Endometrial microvascular endothelial cells (primary cell): ENCODE measurements around the gene PARD3B. TPM values are rescaled to one million over a fixed set of nuclear protein-coding genes. Genes with fewer than 3 reads are reported as not detected.

Experiments used
- in situ Hi-C: cut with HindIII; loops from 2 replicates; pipeline ENCODE4 v1.10.0; 2017; ENCODE audit warnings: low sequenced_read_pairs, low pct_unique_long_range_greater_than_20kb; ENCODE audit errors: inconsistent ontology term
- total RNA-seq: library from RNA; depleted of rRNA; stranded (reverse); fragments of >200 nt; gene quantifications from one replicate; pipeline ENCODE4 v1.2.3, GENCODE V29; 2015; ENCODE audit errors: inconsistent ontology term

The PARD3B gene
- total RNA-seq, 1 donor from 2014 or later: 3.3 TPM

GRCh38 chr2:204638471-204639194 lies 93.4 kb downstream of the PARD3B start:
- in situ Hi-C loops: no loop called here

- in situ Hi-C loops: no loop called here
Measured at GRCh38 chr2:204643326-204643725, 98.1 kb downstream of the PARD3B start.

GRCh38 chr2:204645018-204645773 lies 99.9 kb downstream of the PARD3B start:
- in situ Hi-C loops: no loop called here

- in situ Hi-C loops: no loop called here
Measured at GRCh38 chr2:204647626-204648025, 102.4 kb downstream of the PARD3B start.

GRCh38 chr2:204650611-204651010 lies 105.3 kb downstream of the PARD3B start:
- in situ Hi-C loops: no loop called here

- in situ Hi-C loops: no loop called here
Measured at GRCh38 chr2:204652063-204652462, 106.8 kb downstream of the PARD3B start.

GRCh38 chr2:204654669-204655068 lies 109.4 kb downstream of the PARD3B start:
- in situ Hi-C loops: no loop called here

- in situ Hi-C loops: no loop called here
Measured at GRCh38 chr2:204655101-204655500, 109.8 kb downstream of the PARD3B start.

- in situ Hi-C loops: no loop called here
Measured at GRCh38 chr2:204655626-204656025, 110.4 kb downstream of the PARD3B start.

- in situ Hi-C loops: no loop called here
Measured at GRCh38 chr2:204657024-204657423, 111.7 kb downstream of the PARD3B start.

GRCh38 chr2:204662956-204663355 lies 117.7 kb downstream of the PARD3B start:
- in situ Hi-C loops: no loop called here

- in situ Hi-C loops: no loop called here
Measured at GRCh38 chr2:204663816-204664425, 118.6 kb downstream of the PARD3B start.

GRCh38 chr2:204664708-204665121 lies 119.4 kb downstream of the PARD3B start:
- in situ Hi-C loops: no loop called here

GRCh38 chr2:204665207-204665606 lies 119.9 kb downstream of the PARD3B start:
- in situ Hi-C loops: no loop called here

GRCh38 chr2:204665771-204666170 lies 120.5 kb downstream of the PARD3B start:
- in situ Hi-C loops: no loop called here

- in situ Hi-C loops: no loop called here
Measured at GRCh38 chr2:204667990-204668389, 122.7 kb downstream of the PARD3B start.

GRCh38 chr2:204669382-204669781 lies 124.1 kb downstream of the PARD3B start:
- in situ Hi-C loops: no loop called here

- in situ Hi-C loops: no loop called here
Measured at GRCh38 chr2:204670124-204670523, 124.8 kb downstream of the PARD3B start.

GRCh38 chr2:204670756-204671155 lies 125.5 kb downstream of the PARD3B start:
- in situ Hi-C loops: no loop called here

- in situ Hi-C loops: no loop called here
Measured at GRCh38 chr2:204672772-204673171, 127.5 kb downstream of the PARD3B start.
